ENCODE results near the gene COX7C.

DNA sequence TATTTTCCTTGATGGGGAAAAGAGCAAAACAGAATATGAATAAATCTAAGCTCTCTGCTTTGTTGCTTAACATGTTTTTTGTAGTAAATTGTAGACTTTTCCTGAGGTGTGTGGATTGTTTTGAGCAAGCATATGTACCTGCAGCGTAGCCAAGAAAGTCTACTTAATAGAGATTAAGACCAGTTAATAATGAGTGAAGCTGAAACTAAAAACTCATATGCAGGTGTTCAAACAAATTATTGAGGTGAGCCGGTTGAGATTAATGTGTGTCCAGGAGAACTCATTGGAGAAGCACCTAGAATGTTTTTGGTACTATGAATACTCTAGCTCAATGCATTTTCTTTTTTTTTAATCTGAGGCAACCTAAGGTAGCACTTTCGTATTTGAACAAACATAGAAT lies 49.2 kb downstream of the COX7C start:
- TF ChIP-seq GATA2 (IDR thresholded peaks at IDR 0.05; ENCODE audit: low read depth, low read length) (no peak), GATA3 (IDR thresholded peaks at IDR 0.05; ENCODE audit: low read depth, low read length) (no peak)

Measured in SH-SY5Y (cell line).